HG02759 (cell line): ENCODE measurements around the gene MAGOHB.

Source experiments
- ATAC-seq: cut with Tn5 transposase; IDR thresholded peaks from one replicate; pipeline ENCODE4 v1.9.1; 2021; ENCODE audit warnings: mild to moderate bottlenecking, moderate library complexity; ENCODE audit not compliant: unreplicated experiment

Gene MAGOHB

GRCh38 chr12:10557766-10558165 lies 55.6 kb downstream of the MAGOHB start:
- ATAC-seq, result no peak

GRCh38 chr12:10557329-10557728 lies 56.1 kb downstream of the MAGOHB start:
- ATAC-seq, result no peak

GRCh38 chr12:10554756-10555481 lies 58.5 kb downstream of the MAGOHB start:
- ATAC-seq, result no peak

GRCh38 chr12:10554228-10554755 lies 59.1 kb downstream of the MAGOHB start:
- ATAC-seq, result no peak
